ENCODE measurements around the gene BCKDHA.

DNA sequence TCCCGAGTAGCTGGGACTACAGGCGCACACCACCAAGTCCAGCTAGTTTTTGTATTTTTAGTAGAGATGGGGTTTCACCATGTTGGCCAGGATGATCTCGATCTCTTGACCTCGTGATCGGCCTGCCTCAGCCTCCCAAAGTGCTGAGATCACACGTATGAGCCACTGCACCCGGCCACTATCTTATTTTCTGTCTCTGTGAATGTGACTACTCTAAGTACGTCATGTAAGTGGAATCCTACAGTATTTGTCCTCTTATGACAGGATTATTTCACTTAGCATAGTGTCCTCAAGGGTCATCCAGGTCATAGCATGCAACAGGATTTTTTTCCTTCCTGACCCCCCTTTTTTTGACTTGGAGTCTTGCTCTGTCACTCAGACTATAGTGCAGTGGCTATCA, 26.1 kb upstream of the BCKDHA start:
- TF ChIP-seq, protein P1, sequence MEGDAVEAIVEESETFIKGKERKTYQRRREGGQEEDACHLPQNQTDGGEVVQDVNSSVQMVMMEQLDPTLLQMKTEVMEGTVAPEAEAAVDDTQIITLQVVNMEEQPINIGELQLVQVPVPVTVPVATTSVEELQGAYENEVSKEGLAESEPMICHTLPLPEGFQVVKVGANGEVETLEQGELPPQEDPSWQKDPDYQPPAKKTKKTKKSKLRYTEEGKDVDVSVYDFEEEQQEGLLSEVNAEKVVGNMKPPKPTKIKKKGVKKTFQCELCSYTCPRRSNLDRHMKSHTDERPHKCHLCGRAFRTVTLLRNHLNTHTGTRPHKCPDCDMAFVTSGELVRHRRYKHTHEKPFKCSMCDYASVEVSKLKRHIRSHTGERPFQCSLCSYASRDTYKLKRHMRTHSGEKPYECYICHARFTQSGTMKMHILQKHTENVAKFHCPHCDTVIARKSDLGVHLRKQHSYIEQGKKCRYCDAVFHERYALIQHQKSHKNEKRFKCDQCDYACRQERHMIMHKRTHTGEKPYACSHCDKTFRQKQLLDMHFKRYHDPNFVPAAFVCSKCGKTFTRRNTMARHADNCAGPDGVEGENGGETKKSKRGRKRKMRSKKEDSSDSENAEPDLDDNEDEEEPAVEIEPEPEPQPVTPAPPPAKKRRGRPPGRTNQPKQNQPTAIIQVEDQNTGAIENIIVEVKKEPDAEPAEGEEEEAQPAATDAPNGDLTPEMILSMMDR (IDR thresholded peaks at IDR 0.05; ENCODE audit: insufficient read depth, low read length) = no peak
- TF ChIP-seq, protein P2, sequence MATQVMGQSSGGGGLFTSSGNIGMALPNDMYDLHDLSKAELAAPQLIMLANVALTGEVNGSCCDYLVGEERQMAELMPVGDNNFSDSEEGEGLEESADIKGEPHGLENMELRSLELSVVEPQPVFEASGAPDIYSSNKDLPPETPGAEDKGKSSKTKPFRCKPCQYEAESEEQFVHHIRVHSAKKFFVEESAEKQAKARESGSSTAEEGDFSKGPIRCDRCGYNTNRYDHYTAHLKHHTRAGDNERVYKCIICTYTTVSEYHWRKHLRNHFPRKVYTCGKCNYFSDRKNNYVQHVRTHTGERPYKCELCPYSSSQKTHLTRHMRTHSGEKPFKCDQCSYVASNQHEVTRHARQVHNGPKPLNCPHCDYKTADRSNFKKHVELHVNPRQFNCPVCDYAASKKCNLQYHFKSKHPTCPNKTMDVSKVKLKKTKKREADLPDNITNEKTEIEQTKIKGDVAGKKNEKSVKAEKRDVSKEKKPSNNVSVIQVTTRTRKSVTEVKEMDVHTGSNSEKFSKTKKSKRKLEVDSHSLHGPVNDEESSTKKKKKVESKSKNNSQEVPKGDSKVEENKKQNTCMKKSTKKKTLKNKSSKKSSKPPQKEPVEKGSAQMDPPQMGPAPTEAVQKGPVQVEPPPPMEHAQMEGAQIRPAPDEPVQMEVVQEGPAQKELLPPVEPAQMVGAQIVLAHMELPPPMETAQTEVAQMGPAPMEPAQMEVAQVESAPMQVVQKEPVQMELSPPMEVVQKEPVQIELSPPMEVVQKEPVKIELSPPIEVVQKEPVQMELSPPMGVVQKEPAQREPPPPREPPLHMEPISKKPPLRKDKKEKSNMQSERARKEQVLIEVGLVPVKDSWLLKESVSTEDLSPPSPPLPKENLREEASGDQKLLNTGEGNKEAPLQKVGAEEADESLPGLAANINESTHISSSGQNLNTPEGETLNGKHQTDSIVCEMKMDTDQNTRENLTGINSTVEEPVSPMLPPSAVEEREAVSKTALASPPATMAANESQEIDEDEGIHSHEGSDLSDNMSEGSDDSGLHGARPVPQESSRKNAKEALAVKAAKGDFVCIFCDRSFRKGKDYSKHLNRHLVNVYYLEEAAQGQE (IDR thresholded peaks at IDR 0.05; ENCODE audit: insufficient replicate concordance, low read depth) = no peak
- TF ChIP-seq POLR2AphosphoS5 (IDR thresholded peaks at IDR 0.05; ENCODE audit: low read depth) (no peak), GABPA (IDR thresholded peaks at IDR 0.05; ENCODE audit: low read depth) (no peak)
